ENCODE data around the gene LRP1.

The LRP1 gene

GRCh38 chr12:57215065-57215464 is 86.8 kb downstream of the LRP1 start:
- no peaks in the 10 kb centered on the region for H3K9me3 Mint-ChIP-seq
- peak overlapping the region; percentile 69 for H3K27ac Mint-ChIP-seq
- no peaks in the 10 kb centered on the region for H3K36me3 Mint-ChIP-seq
- peaks cover 61% of the 10 kb centered on the region for H3K4me1 Mint-ChIP-seq
- no peak for ATAC-seq
- peaks cover 58% of the 10 kb centered on the region for H3K27me3 Mint-ChIP-seq
- H3K4me3 Mint-ChIP-seq: peak overlapping the region; percentile 79

- Mint-ChIP-seq H3K36me3 (no peaks in the 10 kb centered on the region), H3K27ac (peak overlapping the region; percentile 69), H3K27me3 (peaks cover 64% of the 10 kb centered on the region), H3K4me1 (peaks cover 63% of the 10 kb centered on the region), H3K9me3 (no peaks in the 10 kb centered on the region), H3K4me3 (peak overlapping the region; percentile 79)
- peak; percentile 59 for ATAC-seq
Measured at GRCh38 chr12:57215668-57216013, 87.4 kb downstream of the LRP1 start.

GRCh38 chr12:57216014-57216911 is 88.0 kb downstream of the LRP1 start, which contains the start of gene NXPH4:
TSS of gene NXPH4 (plus strand) at chr12:57216794. CDS start at chr12:57216970, 176 bp downstream.
- Mint-ChIP-seq H3K9me3 (no peaks in the 10 kb centered on the region), H3K27ac (peak within 1 kb of the TSS; percentile 69), H3K36me3 (no peaks in the 10 kb centered on the region), H3K27me3 (peaks cover 70% of the 10 kb centered on the region), H3K4me1 (peaks cover 69% of the 10 kb centered on the region), H3K4me3 (peak within 1 kb of the TSS; percentile 84)
- peak; percentile 63 for ATAC-seq

- no peaks in the 10 kb centered on the region for H3K9me3 Mint-ChIP-seq
- ATAC-seq: no peak
Measured at GRCh38 chr12:57216921-57217879, 88.9 kb downstream of the LRP1 start.

GRCh38 chr12:57218030-57218853 is 90.0 kb downstream of the LRP1 start:
- Mint-ChIP-seq H3K4me3 (peak overlapping the region; percentile 34), H3K36me3 (no peaks in the 10 kb centered on the region), H3K9me3 (no peaks in the 10 kb centered on the region), H3K4me1 (peaks cover 83% of the 10 kb centered on the region), H3K27ac (no peak overlapping the region), H3K27me3 (peaks cover 89% of the 10 kb centered on the region)
- no peak for ATAC-seq

More at GRCh38 chr12:57216921-57217879, 88.9 kb downstream of the LRP1 start:
- H3K27me3 Mint-ChIP-seq: peaks cover 79% of the 10 kb centered on the region
- no peak overlapping the region for H3K27ac Mint-ChIP-seq
- peak overlapping the region; percentile 84 for H3K4me3 Mint-ChIP-seq
- no peaks in the 10 kb centered on the region for H3K36me3 Mint-ChIP-seq
- peaks cover 78% of the 10 kb centered on the region for H3K4me1 Mint-ChIP-seq

- Mint-ChIP-seq H3K27me3 (peaks cover 89% of the 10 kb centered on the region), H3K4me3 (no peak overlapping the region), H3K36me3 (no peaks in the 10 kb centered on the region), H3K9me3 (no peaks in the 10 kb centered on the region), H3K27ac (no peak overlapping the region), H3K4me1 (peaks cover 82% of the 10 kb centered on the region)
- no peak for ATAC-seq
Measured at GRCh38 chr12:57219205-57219992, 91.1 kb downstream of the LRP1 start.

GRCh38 chr12:57219993-57220754 is 91.9 kb downstream of the LRP1 start:
- Mint-ChIP-seq H3K36me3 (no peaks in the 10 kb centered on the region), H3K27me3 (peaks cover 86% of the 10 kb centered on the region), H3K9me3 (no peaks in the 10 kb centered on the region), H3K4me1 (peaks cover 74% of the 10 kb centered on the region), H3K4me3 (no peak overlapping the region), H3K27ac (no peak overlapping the region)
- no peak for ATAC-seq

- Mint-ChIP-seq H3K9me3 (no peaks in the 10 kb centered on the region), H3K4me1 (peaks cover 73% of the 10 kb centered on the region), H3K4me3 (no peak overlapping the region), H3K27ac (no peak overlapping the region), H3K27me3 (peaks cover 80% of the 10 kb centered on the region), H3K36me3 (no peaks in the 10 kb centered on the region)
- no peak for ATAC-seq
Measured at GRCh38 chr12:57220770-57221168, 92.5 kb downstream of the LRP1 start.

GRCh38 chr12:57221169-57221917 is 93.1 kb downstream of the LRP1 start:
- H3K4me3 Mint-ChIP-seq: no peak overlapping the region

GRCh38 chr12:57222286-57223190 is 94.3 kb downstream of the LRP1 start:
- Mint-ChIP-seq H3K4me1 (peaks cover 81% of the 10 kb centered on the region), H3K27me3 (peaks cover 82% of the 10 kb centered on the region), H3K27ac (no peak overlapping the region), H3K36me3 (no peaks in the 10 kb centered on the region), H3K4me3 (no peak overlapping the region), H3K9me3 (no peaks in the 10 kb centered on the region)
- ATAC-seq: no peak

More at GRCh38 chr12:57221169-57221917, 93.1 kb downstream of the LRP1 start:
- Mint-ChIP-seq H3K27ac (no peak overlapping the region), H3K27me3 (peaks cover 81% of the 10 kb centered on the region), H3K9me3 (no peaks in the 10 kb centered on the region), H3K4me1 (peaks cover 75% of the 10 kb centered on the region), H3K36me3 (no peaks in the 10 kb centered on the region)
- ATAC-seq: no peak

GRCh38 chr12:57223191-57224165 is 95.2 kb downstream of the LRP1 start:
- no peaks in the 10 kb centered on the region for H3K9me3 Mint-ChIP-seq
- no peak overlapping the region for H3K4me3 Mint-ChIP-seq
- ATAC-seq: peak; percentile 3
- H3K27ac Mint-ChIP-seq: no peak overlapping the region
- H3K4me1 Mint-ChIP-seq: peaks cover 76% of the 10 kb centered on the region
- peaks cover 73% of the 10 kb centered on the region for H3K27me3 Mint-ChIP-seq
- no peaks in the 10 kb centered on the region for H3K36me3 Mint-ChIP-seq
